ENCODE measurements around the gene LAMB3.

LAMB3 gene

GRCh38 chr1:209633335-209633997 lies 18.8 kb downstream of the LAMB3 start:
- no peak for DNase-seq (ENCODE audit: low read depth)

GRCh38 chr1:209630383-209631225 lies 21.6 kb downstream of the LAMB3 start:
- no peak for DNase-seq (ENCODE audit: low read depth)

DNA sequence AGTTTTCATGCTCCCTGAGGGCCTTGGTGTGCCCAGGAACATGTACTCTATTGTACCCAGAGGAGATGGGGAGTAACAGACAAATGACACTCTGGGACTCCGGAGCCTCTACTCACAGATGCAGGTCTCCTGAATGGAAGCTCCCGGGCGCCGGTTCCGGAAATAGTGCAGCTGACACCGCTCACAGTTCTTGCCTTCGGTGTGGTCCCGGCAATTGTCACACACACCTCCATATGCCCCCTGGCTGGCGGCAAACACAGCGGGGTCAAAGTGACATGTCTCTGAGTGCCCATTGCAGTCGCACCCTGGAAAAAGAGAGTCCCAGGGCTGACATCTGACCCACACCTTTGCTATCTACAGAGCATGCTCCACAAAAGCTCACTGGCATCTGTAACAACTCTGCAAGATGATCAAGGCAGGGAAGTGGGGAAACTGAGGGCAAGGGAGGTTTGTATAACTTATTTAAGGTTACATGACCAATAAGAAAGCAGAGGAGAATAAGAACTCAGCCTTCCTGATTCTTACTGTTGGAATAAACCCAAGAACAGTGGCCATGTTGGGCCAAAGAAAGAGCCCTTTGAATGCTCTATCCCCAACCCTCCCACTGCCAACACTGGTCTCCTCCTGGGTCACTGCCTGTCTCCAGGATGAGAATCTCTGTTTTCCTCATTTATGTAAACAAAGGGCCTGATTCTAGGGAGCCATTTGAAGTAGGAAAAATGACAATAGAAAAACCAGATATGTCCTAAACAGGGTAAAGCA lies 22.4 kb downstream of the LAMB3 start:
- DNase-seq (ENCODE audit: low read depth): no peak

DNA sequence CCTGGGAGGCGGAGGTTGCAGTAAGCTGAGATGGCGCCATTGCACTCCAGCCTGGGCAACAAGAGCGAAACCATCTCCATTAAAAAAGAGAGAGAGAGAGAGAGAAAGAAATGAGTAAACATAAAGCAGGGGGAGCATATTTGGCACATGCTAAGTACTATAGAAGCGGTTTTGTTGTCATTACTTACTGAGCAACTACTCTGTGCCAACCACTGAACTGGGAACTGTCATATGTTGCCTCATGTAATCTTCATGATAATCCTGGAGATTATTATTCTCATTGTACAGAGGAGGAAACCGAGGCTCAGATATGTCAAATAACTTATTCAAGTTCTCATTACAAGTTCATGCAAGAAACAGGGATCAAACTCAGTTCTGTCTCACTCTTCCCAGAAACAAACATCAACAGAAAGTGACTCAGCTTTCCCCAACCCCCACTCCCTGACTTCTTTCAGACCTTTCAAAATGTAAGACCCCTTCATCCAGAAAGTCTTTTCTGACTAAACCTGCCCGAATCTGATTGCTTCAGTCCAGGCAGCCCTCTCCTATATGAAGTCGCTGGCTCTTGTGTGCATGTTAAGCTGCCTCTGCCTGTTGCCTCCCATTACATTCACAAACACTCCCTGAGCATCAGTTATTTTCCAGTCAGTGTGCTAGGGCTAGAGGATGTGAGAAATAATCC lies 23.5 kb downstream of the LAMB3 start:
- DNase-seq (ENCODE audit: low read depth): no peak

DNA sequence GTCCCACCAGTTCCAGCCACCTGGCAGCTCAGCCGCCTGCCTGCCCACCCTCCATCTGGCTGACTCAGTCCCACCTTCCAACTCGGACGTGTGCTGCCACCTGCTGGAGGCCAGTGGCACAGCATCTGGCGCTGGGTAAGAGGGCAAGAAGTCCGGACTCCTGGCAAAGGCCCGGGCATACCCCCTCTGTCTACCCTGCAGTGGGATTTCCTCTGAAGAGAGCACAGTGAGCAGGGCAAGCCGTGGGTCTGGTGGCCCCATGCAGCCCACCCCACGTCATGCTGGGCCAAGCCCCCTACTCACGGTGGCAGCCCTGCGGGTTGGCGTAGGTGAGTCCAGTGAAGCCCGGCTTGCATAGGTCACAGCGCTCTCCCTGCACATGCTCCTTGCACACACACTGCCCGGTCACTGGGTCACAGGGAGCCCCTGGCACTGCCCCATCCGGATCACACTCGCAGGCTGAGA lies 24.5 kb downstream of the LAMB3 start:
- peak; percentile 53 for DNase-seq (ENCODE audit: low read depth)

GRCh38 chr1:209627027-209627731 lies 25.0 kb downstream of the LAMB3 start:
- DNase-seq (ENCODE audit: low read depth): no peak

- no peak for DNase-seq (ENCODE audit: low read depth)
Measured at GRCh38 chr1:209626346-209627026, 25.7 kb downstream of the LAMB3 start.

DNA sequence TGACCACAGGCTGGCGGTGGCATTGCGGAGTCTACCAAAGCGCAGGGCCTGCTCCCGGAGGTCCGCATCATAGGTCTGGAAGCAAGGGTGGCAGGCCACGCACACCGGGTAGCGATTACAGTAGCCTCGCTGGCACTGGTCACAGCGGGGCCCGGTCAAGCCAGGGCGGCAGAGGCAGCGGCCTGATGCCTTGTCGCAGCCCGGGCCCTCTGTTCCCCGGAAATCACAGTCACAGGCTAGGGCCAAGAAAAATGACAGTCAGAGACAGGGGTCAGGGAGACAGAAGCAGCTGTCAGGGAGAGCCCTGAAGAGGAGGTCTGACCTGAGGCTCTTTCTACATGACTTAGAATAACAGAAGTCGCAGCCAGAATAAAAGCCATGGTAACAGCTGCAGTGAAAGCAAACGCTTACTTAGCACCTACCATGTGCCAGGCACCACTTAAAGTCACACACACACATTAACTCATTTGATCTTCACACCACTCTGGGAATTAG lies 26.4 kb downstream of the LAMB3 start:
- DNase-seq (ENCODE audit: low read depth): no peak

DNA sequence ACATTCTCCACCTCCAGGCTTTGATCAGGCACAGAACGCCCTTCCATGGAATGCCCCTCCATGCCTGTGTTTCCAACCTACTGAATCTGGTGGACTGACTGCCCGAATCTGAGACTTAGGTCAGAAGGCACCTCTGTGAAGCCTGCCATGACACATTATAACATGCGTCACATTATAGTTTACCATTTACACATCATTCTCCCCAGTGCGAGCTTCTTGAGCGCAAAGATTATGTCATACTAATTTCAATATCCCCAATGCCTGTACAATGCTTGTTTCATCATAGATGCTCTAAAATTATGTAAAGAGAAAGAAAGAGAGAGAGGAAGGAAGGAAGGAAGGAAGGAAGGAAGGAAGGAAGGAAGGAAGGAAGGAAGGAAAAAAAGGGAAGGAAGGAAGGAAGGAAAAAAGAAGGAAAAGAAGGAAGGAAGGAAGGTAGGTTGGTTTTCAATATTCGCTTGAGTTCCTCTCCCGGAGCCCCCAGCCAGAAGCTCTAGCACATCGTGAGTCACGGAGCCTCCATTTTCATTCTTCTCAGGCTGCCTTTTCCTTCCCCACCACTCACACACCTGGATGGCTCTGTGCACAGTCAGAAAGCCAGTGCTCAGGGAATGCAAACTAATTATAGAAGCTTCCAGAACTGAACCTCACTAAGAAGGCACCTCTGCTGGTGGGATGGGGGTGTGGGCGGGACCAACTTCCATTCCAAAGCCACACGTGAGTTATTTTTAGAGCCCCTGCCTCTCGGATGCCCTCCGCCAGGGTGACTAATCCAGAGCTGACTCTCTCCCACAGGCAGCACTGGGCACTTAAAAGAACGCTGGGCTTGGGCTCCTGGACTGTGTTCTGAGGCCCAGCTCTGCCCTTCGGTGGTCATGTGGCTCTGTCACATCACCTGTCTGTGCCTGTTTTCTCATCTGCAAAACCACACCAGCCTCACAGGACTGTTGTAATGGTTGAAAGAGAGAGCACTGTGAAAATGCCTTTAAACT lies 27.4 kb downstream of the LAMB3 start:
- no peak for DNase-seq (ENCODE audit: low read depth)

GRCh38 chr1:209622841-209623829 lies 29.1 kb downstream of the LAMB3 start:
- DNase-seq (ENCODE audit: low read depth): no peak

- DNase-seq (ENCODE audit: low read depth): no peak
Measured at GRCh38 chr1:209621741-209622655, 30.2 kb downstream of the LAMB3 start.

DNA sequence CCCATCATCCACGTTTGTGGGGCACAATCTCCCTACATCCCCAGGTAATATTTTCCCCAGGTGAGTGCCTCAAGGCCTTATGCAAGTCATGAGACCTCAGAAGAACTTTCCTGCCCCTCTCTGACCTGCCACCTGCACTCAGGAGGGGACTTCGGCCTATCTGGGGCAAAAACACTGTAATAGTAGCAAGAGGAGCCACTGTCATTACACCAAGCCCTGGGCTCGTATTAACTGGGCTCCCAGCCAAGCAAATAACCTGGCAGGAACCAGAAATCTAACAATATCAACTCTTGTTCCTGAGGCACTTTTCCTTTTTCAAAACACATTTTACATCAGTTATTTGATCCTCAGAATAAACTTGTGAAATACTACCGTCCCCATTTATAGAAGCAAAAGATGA lies 30.9 kb downstream of the LAMB3 start:
- no peak for DNase-seq (ENCODE audit: low read depth)

DNA sequence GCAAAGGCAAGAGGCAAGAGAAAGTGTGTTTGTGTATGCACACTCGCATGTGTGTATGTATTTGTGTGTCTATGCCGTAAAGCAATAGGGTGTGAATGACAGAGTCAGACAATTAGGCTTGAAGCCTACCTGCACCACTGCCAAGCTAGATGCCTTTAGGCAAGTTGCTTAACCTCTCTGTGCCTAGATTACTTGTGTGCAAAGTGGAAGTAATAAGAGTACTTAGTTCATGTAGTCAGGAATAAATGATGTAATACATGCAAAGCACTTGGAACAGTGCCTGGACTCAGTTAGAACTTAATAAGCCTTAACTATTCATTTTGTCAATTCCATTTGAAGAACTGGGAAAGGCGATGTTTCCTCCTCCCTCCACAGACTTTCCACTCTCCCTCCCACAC lies 31.7 kb downstream of the LAMB3 start:
- DNase-seq (ENCODE audit: low read depth): no peak

DNA sequence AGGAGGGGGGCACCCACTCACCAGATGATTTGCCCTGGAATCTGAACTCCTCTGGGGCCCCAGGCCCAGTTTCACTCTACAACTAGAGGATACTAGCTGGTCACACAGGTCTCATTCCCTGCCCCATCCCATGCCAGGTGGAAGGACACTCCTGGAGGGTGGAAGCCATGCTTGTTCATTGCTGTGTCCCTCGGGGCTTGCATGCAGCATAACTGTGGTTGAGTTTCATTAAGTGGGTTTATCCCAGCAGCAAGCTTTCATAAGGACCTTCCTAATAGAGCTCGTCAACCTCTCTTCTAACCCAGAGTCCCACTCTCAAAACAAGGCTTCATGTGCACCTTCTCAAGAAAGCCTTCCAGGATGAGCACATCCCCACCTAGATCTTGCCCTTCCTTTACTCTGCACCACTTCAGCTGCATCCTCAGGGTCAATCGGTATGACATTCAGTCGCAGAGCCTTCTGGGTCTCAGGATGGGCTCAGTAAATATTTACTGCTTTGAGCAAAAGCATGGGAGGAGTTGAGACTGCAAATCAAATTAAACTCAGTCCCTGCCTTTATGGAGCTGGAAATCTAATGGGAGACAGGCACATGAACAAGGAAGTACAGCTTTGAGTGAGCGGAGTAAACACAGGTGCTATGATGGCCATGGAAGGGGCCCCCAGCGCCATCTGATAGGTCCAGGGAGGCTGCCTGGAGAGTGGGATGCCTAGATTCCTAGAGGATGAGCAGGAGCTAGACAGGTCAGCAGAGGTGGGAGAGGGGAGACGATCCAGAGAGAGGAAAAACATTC lies 32.3 kb downstream of the LAMB3 start:
- DNase-seq (ENCODE audit: low read depth): no peak

GRCh38 chr1:209618756-209619420 lies 33.3 kb downstream of the LAMB3 start:
- no peak for DNase-seq (ENCODE audit: low read depth)

DNA sequence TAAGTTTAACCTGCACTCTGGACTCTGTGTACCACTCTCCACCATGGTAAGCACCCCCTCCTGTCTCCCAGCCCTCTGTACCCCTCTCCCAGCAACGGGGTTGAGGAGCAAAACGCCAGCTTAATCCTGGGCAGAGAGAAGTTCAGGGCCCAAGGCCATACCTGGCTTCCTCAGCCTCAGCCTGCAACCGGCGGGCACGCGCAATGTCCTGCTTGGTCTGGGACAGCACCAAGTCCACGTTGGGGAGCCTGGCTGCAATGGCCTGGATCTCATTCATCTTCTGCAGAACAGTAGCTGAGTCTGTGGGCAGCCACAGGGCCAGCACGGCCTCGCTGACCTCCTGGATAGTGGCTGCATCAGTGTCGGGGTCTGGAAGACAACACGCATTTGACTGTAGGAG lies 33.9 kb downstream of the LAMB3 start:
- no peak for DNase-seq (ENCODE audit: low read depth)
